ENCODE results near the gene SMPDL3A. TPM values are rescaled to one million over a fixed set of nuclear protein-coding genes. Genes with fewer than 3 reads are reported as not detected.

Gene SMPDL3A
- polyA plus RNA-seq, 2 of the 4 experiments (the other 2 are of a cell fraction), result 2.0 to 3.3 TPM

DNA sequence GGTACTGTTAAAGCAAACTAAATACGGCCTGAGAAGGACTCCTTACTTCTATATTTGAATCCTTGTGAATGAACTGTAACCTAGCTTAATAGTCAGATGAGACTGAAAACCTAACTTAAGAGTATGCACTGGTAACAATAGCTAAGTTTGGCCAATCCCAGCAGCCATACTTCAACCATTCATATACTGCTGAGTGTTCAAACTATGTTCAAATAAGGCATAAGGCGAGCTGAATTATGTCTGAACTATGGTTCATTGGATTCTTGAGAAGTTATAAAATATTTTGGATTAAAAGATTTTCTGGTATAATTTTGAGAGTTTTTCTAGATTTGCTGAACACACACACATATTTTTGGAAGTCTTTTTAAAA is 2.2 kb downstream of the SMPDL3A start:
- TF ChIP-seq KDM1A (IDR thresholded peaks at IDR 0.05; ENCODE audit: low read depth), result no peak
- TF ChIP-seq ZC3H11A (IDR thresholded peaks at IDR 0.05), result no peak
- TF ChIP-seq BHLHE40 (IDR thresholded peaks at IDR 0.05; ENCODE audit: low read depth, low read length), result no peak
- TF ChIP-seq FOXS1 (CRISPR knock-in tag; IDR thresholded peaks at IDR 0.05), result no peak
- TF ChIP-seq, protein P1, sequence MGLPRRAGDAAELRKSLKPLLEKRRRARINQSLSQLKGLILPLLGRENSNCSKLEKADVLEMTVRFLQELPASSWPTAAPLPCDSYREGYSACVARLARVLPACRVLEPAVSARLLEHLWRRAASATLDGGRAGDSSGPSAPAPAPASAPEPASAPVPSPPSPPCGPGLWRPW (IDR thresholded peaks at IDR 0.05), result no peak
- TF ChIP-seq POLR2A (IDR thresholded peaks at IDR 0.05; ENCODE audit: low read length), result no peak
- no peak for TF ChIP-seq TFCP2L1 (CRISPR knock-in tag; IDR thresholded peaks at IDR 0.05)
- TF ChIP-seq POLR2AphosphoS2 (conservative IDR thresholded peaks at IDR 0.05; ENCODE audit: low read length), result no peak
- ATAC-seq (no peak), FAIRE-seq (no peak), DNase-seq (ENCODE audit: low read depth in 1 of 2, low spot score in 1 of 2) (no peak)
- H3K4me1 ChIP-seq, result peaks cover 14% of the 10 kb centered on the region; the same call in 1 of the 3 replicates
- H3K27ac ChIP-seq, result no peak overlapping the region
- H3K9me3 ChIP-seq, result no peaks in the 10 kb centered on the region
- ChIA-PET POLR2A (no interaction called here), CTCF (no interaction called here)
- 89% methylated on average over 2 of the region's 2 CpGs for WGBS (ENCODE audit: missing lambda C conversion rate)
- H3K4me3 ChIP-seq, result no peak overlapping the region
- no peak overlapping the region for H3K4me2 ChIP-seq

DNA sequence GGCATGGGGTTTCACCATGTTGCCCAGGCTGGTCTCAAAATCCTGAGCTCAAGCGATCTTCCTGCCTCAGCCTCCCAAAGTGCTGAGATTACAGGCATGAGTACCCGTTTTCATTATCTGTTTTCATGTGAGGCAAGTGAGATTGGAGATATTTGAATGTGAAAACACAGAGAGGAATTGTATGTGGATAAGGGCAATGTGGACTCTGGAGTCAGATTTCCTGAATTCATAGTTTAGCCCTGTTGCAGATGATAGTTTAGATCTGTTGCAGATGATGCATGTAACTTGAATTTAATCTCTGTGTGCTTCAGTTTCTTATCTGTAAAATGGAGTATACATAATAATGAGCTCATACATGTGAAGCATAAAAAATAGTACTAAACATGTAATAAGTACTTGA is 3.7 kb downstream of the SMPDL3A start:
- H3K4me2 ChIP-seq, result no peak overlapping the region
- no peak overlapping the region for H3K4me3 ChIP-seq
- DNase-seq (ENCODE audit: low read depth in 1 of 2, low spot score in 1 of 2) (no peak), FAIRE-seq (no peak), ATAC-seq (no peak)
- ChIA-PET POLR2A (no interaction called here), CTCF (interaction anchor here (1.2 kb wide), 1 partner anchor 62 kb away, joined by 3 read pairs; no protein-coding TSS in a partner anchor)
- no peak overlapping the region for H3K27ac ChIP-seq
- TF ChIP-seq ZSCAN20 (CRISPR knock-in tag; IDR thresholded peaks at IDR 0.05), result no peak
- TF ChIP-seq, protein P2, sequence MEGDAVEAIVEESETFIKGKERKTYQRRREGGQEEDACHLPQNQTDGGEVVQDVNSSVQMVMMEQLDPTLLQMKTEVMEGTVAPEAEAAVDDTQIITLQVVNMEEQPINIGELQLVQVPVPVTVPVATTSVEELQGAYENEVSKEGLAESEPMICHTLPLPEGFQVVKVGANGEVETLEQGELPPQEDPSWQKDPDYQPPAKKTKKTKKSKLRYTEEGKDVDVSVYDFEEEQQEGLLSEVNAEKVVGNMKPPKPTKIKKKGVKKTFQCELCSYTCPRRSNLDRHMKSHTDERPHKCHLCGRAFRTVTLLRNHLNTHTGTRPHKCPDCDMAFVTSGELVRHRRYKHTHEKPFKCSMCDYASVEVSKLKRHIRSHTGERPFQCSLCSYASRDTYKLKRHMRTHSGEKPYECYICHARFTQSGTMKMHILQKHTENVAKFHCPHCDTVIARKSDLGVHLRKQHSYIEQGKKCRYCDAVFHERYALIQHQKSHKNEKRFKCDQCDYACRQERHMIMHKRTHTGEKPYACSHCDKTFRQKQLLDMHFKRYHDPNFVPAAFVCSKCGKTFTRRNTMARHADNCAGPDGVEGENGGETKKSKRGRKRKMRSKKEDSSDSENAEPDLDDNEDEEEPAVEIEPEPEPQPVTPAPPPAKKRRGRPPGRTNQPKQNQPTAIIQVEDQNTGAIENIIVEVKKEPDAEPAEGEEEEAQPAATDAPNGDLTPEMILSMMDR (IDR thresholded peaks at IDR 0.05), result no peak
- no peak for TF ChIP-seq RCOR1 (IDR thresholded peaks at IDR 0.05; ENCODE audit: low read depth, low read length)
- TF ChIP-seq ZFP36 (IDR thresholded peaks at IDR 0.05; ENCODE audit: borderline replicate concordance, partially characterized antibody), result no peak
- TF ChIP-seq, protein P3, sequence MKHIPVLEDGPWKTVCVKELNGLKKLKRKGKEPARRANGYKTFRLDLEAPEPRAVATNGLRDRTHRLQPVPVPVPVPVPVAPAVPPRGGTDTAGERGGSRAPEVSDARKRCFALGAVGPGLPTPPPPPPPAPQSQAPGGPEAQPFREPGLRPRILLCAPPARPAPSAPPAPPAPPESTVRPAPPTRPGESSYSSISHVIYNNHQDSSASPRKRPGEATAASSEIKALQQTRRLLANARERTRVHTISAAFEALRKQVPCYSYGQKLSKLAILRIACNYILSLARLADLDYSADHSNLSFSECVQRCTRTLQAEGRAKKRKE (CRISPR knock-in tag; IDR thresholded peaks at IDR 0.05; ENCODE audit: low read depth), result no peak
- no peak for TF ChIP-seq NFE2L2 (conservative IDR thresholded peaks at IDR 0.05; ENCODE audit: low read length)
- no peak for TF ChIP-seq RARB (CRISPR knock-in tag; IDR thresholded peaks at IDR 0.05)
- TF ChIP-seq FOXS1 (CRISPR knock-in tag; IDR thresholded peaks at IDR 0.05), result no peak
- 58% methylated on average over 2 of the region's 2 CpGs for WGBS (ENCODE audit: missing lambda C conversion rate)
- H3K9me3 ChIP-seq, result no peaks in the 10 kb centered on the region
- peaks cover 19% of the 10 kb centered on the region for H3K4me1 ChIP-seq

DNA sequence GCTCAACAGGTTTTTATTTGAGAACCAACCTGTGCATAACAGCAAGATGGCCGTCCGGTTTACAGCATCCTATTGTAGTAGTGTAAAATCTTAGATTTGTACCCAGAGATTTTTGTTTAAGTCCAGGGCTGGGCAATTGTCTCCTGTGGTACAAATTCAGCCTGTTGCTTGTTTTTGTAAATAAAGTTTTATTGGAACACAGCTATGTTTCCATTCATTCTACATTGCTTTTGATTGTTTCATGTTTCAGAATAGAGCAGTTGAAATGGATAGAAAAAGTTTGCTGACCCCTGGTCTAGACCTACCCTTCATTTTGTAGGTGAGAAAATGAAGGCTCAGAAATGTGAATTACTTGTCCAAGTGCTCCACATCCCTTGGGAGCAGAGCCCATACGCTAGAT is 8.5 kb downstream of the SMPDL3A start:
- Histone ChIP-seq H3K27ac (peak overlapping the region in 1 of 2 experiments; percentile 34; a peak in 2 of 6 replicates), H3K9me3 (no peaks in the 10 kb centered on the region), H3K4me2 (peak overlapping the region; percentile 58), H3K4me3 (no peak overlapping the region), H3K4me1 (peaks cover 32% of the 10 kb centered on the region)
- no peak for FAIRE-seq
- TF ChIP-seq TP53 (CRISPR knock-in tag; IDR thresholded peaks at IDR 0.05) (no peak), JUN (IDR thresholded peaks at IDR 0.05) (no peak), MAFK (IDR thresholded peaks at IDR 0.05; ENCODE audit: partially characterized antibody) (no peak), ZC3H11A (IDR thresholded peaks at IDR 0.05) (no peak), FOSB (CRISPR knock-in tag; IDR thresholded peaks at IDR 0.05) (no peak), SMC3 (IDR thresholded peaks at IDR 0.05) (no peak), HOXB5 (CRISPR knock-in tag; IDR thresholded peaks at IDR 0.05) (no peak), CHD4 (IDR thresholded peaks at IDR 0.05; ENCODE audit: borderline replicate concordance) (no peak), PHF8 (IDR thresholded peaks at IDR 0.05; ENCODE audit: borderline replicate concordance, low read depth) (no peak), GATA3 (IDR thresholded peaks at IDR 0.05; ENCODE audit: borderline replicate concordance) (no peak), EP300 (IDR thresholded peaks at IDR 0.05) (no peak), KDM1A (IDR thresholded peaks at IDR 0.05; ENCODE audit: low read depth) (no peak), NR3C1 (IDR thresholded peaks at IDR 0.05) (no peak)
- TF ChIP-seq, protein P4, sequence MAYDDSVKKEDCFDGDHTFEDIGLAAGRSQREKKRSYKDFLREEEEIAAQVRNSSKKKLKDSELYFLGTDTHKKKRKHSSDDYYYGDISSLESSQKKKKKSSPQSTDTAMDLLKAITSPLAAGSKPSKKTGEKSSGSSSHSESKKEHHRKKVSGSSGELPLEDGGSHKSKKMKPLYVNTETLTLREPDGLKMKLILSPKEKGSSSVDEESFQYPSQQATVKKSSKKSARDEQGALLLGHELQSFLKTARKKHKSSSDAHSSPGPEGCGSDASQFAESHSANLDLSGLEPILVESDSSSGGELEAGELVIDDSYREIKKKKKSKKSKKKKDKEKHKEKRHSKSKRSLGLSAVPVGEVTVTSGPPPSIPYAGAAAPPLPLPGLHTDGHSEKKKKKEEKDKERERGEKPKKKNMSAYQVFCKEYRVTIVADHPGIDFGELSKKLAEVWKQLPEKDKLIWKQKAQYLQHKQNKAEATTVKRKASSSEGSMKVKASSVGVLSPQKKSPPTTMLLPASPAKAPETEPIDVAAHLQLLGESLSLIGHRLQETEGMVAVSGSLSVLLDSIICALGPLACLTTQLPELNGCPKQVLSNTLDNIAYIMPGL (CRISPR knock-in tag; IDR thresholded peaks at IDR 0.05; ENCODE audit: borderline replicate concordance), result no peak
- TF ChIP-seq, protein P5, sequence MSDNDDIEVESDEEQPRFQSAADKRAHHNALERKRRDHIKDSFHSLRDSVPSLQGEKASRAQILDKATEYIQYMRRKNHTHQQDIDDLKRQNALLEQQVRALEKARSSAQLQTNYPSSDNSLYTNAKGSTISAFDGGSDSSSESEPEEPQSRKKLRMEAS (IDR thresholded peaks at IDR 0.05), result no peak
- TF ChIP-seq, protein P6, sequence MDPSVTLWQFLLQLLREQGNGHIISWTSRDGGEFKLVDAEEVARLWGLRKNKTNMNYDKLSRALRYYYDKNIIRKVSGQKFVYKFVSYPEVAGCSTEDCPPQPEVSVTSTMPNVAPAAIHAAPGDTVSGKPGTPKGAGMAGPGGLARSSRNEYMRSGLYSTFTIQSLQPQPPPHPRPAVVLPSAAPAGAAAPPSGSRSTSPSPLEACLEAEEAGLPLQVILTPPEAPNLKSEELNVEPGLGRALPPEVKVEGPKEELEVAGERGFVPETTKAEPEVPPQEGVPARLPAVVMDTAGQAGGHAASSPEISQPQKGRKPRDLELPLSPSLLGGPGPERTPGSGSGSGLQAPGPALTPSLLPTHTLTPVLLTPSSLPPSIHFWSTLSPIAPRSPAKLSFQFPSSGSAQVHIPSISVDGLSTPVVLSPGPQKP (IDR thresholded peaks at IDR 0.05; ENCODE audit: low read depth, low read length), result no peak
- no peak for ATAC-seq
- ChIA-PET POLR2A (interaction anchor here (1.6 kb wide), 1 partner anchor 8 kb away, joined by 17 read pairs; the partner anchor contains the start of gene SMPDL3A), CTCF (interaction anchor here (0.6 to 2.5 kb wide), 6 partner anchors 9 to 72 kb away, joined by 3 to 17 read pairs (median 4); partner anchors contain the start of gene SMPDL3A)
- 80% methylated on average over 3 of the region's 3 CpGs for WGBS (ENCODE audit: missing lambda C conversion rate)
- DNase-seq (ENCODE audit: low read depth in 1 of 2, low spot score in 1 of 2), result no peak
